Caco-2 (cell line): Measurements from ENCODE around the gene SLC24A4. TPM values are rescaled to one million over a fixed set of nuclear protein-coding genes. Genes with fewer than 3 reads are reported as not detected.

Experiments
- BruUV-seq: library from RNA; stranded (reverse); fragments of 400-500 nt; replicated peaks from 2 replicates; lab custom pipeline; 2021; lab: Mats Ljungman, UMichigan
- CTCF ChIA-PET: fragments of 300-600 bp; sonication (Branson Sonifier 250); formaldehyde crosslinking; loops from one replicate; lab custom pipeline; 2022; ENCODE audit warnings: antibody characterized with exemption; lab: Charles Lee
- POLR2A ChIA-PET: fragments of 300-600 bp; sonication (Branson Sonifier 250); formaldehyde crosslinking; loops from one replicate; lab custom pipeline; 2022; ENCODE audit warnings: antibody characterized with exemption; lab: Charles Lee
- DNase-seq, 2 experiments: peaks; one replicate each; pipeline versions ENCODE4 v3.0.0 to v3.0.0-alpha.2; 2020 to 2022
- H3K27me3 ChIP-seq: replicated peaks from 2 replicates; pipeline ENCODE4 v1.6.0; 2011; ENCODE audit warnings: low read length; ENCODE audit not compliant: control insufficient read depth, insufficient read depth
- H3K36me3 ChIP-seq: 2 replicates; pipeline ENCODE4 v1.5.1; 2011; ENCODE audit warnings: low read length; ENCODE audit not compliant: control insufficient read depth, insufficient read depth
- H3K4me1 ChIP-seq: fragments of 250-450 bp; sonication (Bioruptor Pico); 2 replicates; pipeline ENCODE4 v1.5.1; 2020; ENCODE audit warnings: mild to moderate bottlenecking
- H3K4me3 ChIP-seq: 2 replicates; pipeline ENCODE4 v1.5.1; 2011; ENCODE audit warnings: low read depth, mild to moderate bottlenecking, control low read depth, low read length
- H3K9me3 ChIP-seq: fragments of 250-450 bp; sonication (Bioruptor Pico); 2 replicates; pipeline ENCODE4 v1.5.1; 2020; ENCODE audit warnings: mild to moderate bottlenecking, moderate library complexity
- H3K27ac Mint-ChIP-seq: one replicate; pipeline ENCODE4 v1.8.0; 2022; ENCODE audit warnings: mixed read lengths; ENCODE audit not compliant: unreplicated experiment
- H3K27me3 Mint-ChIP-seq: one replicate; pipeline ENCODE4 v1.8.0; 2022; ENCODE audit warnings: mixed read lengths; ENCODE audit not compliant: insufficient read depth, unreplicated experiment
- H3K36me3 Mint-ChIP-seq: one replicate; pipeline ENCODE4 v1.8.0; 2022; ENCODE audit warnings: mild to moderate bottlenecking, mixed read lengths; ENCODE audit not compliant: insufficient read depth, unreplicated experiment
- H3K4me1 Mint-ChIP-seq: one replicate; pipeline ENCODE4 v1.8.0; 2022; ENCODE audit warnings: low read depth, mixed read lengths; ENCODE audit not compliant: unreplicated experiment
- H3K4me3 Mint-ChIP-seq: one replicate; pipeline ENCODE4 v1.8.0; 2022; ENCODE audit warnings: mild to moderate bottlenecking, moderate library complexity, mixed read lengths; ENCODE audit not compliant: unreplicated experiment
- H3K9me3 Mint-ChIP-seq: one replicate; pipeline ENCODE4 v1.8.0; 2022; ENCODE audit warnings: mixed read lengths; ENCODE audit not compliant: unreplicated experiment
- CTCF ChIP-seq, 2 experiments: fragments of 200-600 bp in 1 of 2; IDR thresholded peaks; 1 replicate in 1 of 2; 2 replicates in 1 of 2; pipeline versions ENCODE4 v1.5.1 to v1.8.0; 2011 to 2022; ENCODE audit warnings: antibody characterized with exemption in 1 of 2, control low read depth in 1 of 2, inconsistent platforms in 1 of 2, low read depth in 1 of 2, low read length in 1 of 2, mild to moderate bottlenecking in 1 of 2, moderate library complexity in 1 of 2; ENCODE audit not compliant: insufficient read depth in 1 of 2, severe bottlenecking in 1 of 2, unreplicated experiment in 1 of 2
- intact Hi-C: fragments of 100-400 bp; cut with micrococcal nuclease; formaldehyde crosslinking; loops from one replicate; pipeline ENCODE4 v1.10.0; 2022; ENCODE audit not compliant: unreplicated experiment
- total RNA-seq: library from RNA; stranded (reverse); gene quantifications from 2 replicates; pipeline ENCODE4 v1.2.3, GENCODE V29; 2022

SLC24A4 gene
- total RNA-seq, 1 experiment from 2014 or later = not detected

- H3K36me3 Mint-ChIP-seq = no peaks in the 10 kb centered on the region
- Histone ChIP-seq H3K4me1 (no peaks in the 10 kb centered on the region), H3K4me3 (no peak overlapping the region), H3K9me3 (no peaks in the 10 kb centered on the region), H3K27me3 (no peaks in the 10 kb centered on the region), H3K36me3 (no peaks in the 10 kb centered on the region)
- H3K4me1 Mint-ChIP-seq = no peaks in the 10 kb centered on the region
- peaks cover 15% of the 10 kb centered on the region for H3K27me3 Mint-ChIP-seq
- TF ChIP-seq CTCF (IDR thresholded peaks at IDR 0.05; ENCODE audit: insufficient read depth in 1 of 2, low read depth in 1 of 2, low read length in 1 of 2, severe bottlenecking in 1 of 2, unreplicated experiment in 1 of 2) = no peak
- H3K27ac Mint-ChIP-seq = peak overlapping the region; percentile 41
- no peak overlapping the region for H3K4me3 Mint-ChIP-seq
- ChIA-PET POLR2A (no interaction called here), CTCF (no interaction called here)
- BruUV-seq = no TSS peak
- intact Hi-C loops = no loop called here
- H3K9me3 Mint-ChIP-seq = peaks cover 5% of the 10 kb centered on the region
- no peak for DNase-seq
Measured at GRCh38 chr14:92411941-92412340, 89.0 kb downstream of the SLC24A4 start.

GRCh38 chr14:92412912-92413311 is 89.9 kb downstream of the SLC24A4 start:
- DNase-seq = no peak
- H3K4me3 Mint-ChIP-seq = no peak overlapping the region
- H3K27me3 Mint-ChIP-seq = peaks cover 15% of the 10 kb centered on the region
- POLR2A ChIA-PET = no interaction called here
- no peak for TF ChIP-seq CTCF (IDR thresholded peaks at IDR 0.05; ENCODE audit: insufficient read depth in 1 of 2, low read depth in 1 of 2, low read length in 1 of 2, severe bottlenecking in 1 of 2, unreplicated experiment in 1 of 2)
- H3K4me1 ChIP-seq = no peaks in the 10 kb centered on the region
- no peaks in the 10 kb centered on the region for H3K36me3 Mint-ChIP-seq
- no peaks in the 10 kb centered on the region for H3K36me3 ChIP-seq
- no peak overlapping the region for H3K27ac Mint-ChIP-seq
- CTCF ChIA-PET = no interaction called here
- no peaks in the 10 kb centered on the region for H3K27me3 ChIP-seq
- no peaks in the 10 kb centered on the region for H3K9me3 ChIP-seq
- H3K9me3 Mint-ChIP-seq = no peaks in the 10 kb centered on the region
- no peak overlapping the region for H3K4me3 ChIP-seq
- BruUV-seq = no TSS peak
- intact Hi-C loops = no loop called here
- H3K4me1 Mint-ChIP-seq = no peaks in the 10 kb centered on the region

GRCh38 chr14:92413379-92413778 is 90.4 kb downstream of the SLC24A4 start:
- Mint-ChIP-seq H3K4me1 (no peaks in the 10 kb centered on the region), H3K4me3 (no peak overlapping the region), H3K36me3 (no peaks in the 10 kb centered on the region), H3K27ac (no peak overlapping the region), H3K27me3 (peaks cover 15% of the 10 kb centered on the region), H3K9me3 (no peaks in the 10 kb centered on the region)
- CTCF ChIA-PET = no interaction called here
- no peak overlapping the region for H3K4me3 ChIP-seq
- H3K36me3 ChIP-seq = no peaks in the 10 kb centered on the region
- no TSS peak for BruUV-seq
- DNase-seq = no peak
- TF ChIP-seq CTCF (IDR thresholded peaks at IDR 0.05; ENCODE audit: insufficient read depth in 1 of 2, low read depth in 1 of 2, low read length in 1 of 2, severe bottlenecking in 1 of 2, unreplicated experiment in 1 of 2) = no peak
- no peaks in the 10 kb centered on the region for H3K9me3 ChIP-seq
- POLR2A ChIA-PET = no interaction called here
- intact Hi-C loops = no loop called here
- H3K4me1 ChIP-seq = no peaks in the 10 kb centered on the region
- H3K27me3 ChIP-seq = no peaks in the 10 kb centered on the region
